ENCODE data around the gene TMEM117. TPM values are rescaled to one million over a fixed set of nuclear protein-coding genes. Genes with fewer than 3 reads are reported as not detected.

The TMEM117 gene
- total and polyA plus RNA-seq, 10 of the 15 experiments (the other 5 are each of a cell fraction or from before 2014, with no cell fraction given): 3.1 to 8.2 (median 6.1) TPM

DNA sequence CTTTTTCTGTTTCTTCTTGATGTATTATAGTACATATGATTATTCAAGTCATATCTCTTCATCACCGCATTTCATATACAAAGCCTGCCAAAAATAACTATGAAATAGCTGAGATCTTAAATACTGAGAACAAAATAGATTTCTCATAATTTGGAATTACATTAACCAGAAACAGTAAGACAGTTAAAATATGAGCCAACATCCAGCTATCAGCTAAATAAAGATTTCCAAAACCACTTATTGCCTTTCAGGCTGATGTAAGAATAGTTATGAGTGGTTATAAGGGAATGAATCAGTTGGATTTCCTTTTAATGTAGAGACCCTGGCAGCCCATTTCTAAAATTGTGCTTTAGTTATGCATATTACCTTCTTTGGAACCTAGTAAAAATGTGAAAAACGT lies 47.4 kb downstream of the TMEM117 start:
- H2AFZ ChIP-seq (ENCODE audit: control insufficient read depth, low read depth, low read length): no peak overlapping the region
- H3K79me2 ChIP-seq (ENCODE audit: control insufficient read depth, insufficient read depth, low read length): no peaks in the 10 kb centered on the region
- no peak overlapping the region for H3K27ac ChIP-seq (ENCODE audit: control insufficient read depth, insufficient read depth)
- TF ChIP-seq NR2F1 (conservative IDR thresholded peaks at IDR 0.05) (no peak), CHD2 (IDR thresholded peaks at IDR 0.05; ENCODE audit: borderline replicate concordance, low read depth, low read length) (no peak), FOS (IDR thresholded peaks at IDR 0.05; ENCODE audit: borderline replicate concordance, extremely low read depth, insufficient read length) (no peak), CTCF (IDR thresholded peaks at IDR 0.05 in 2 of 3, conservative IDR thresholded peaks at IDR 0.05 in 1 of 3; ENCODE audit: control insufficient read depth in 2 of 3, extremely low read depth in 1 of 3, insufficient read depth in 1 of 3, low read depth in 3 of 3, low read length in 3 of 3) (no peak), ZNF217 (IDR thresholded peaks at IDR 0.05) (no peak), PKNOX1 (IDR thresholded peaks at IDR 0.05) (no peak), ZZZ3 (IDR thresholded peaks at IDR 0.05; ENCODE audit: control insufficient read depth, insufficient read length, low read depth) (no peak)
- TF ChIP-seq, protein P1, sequence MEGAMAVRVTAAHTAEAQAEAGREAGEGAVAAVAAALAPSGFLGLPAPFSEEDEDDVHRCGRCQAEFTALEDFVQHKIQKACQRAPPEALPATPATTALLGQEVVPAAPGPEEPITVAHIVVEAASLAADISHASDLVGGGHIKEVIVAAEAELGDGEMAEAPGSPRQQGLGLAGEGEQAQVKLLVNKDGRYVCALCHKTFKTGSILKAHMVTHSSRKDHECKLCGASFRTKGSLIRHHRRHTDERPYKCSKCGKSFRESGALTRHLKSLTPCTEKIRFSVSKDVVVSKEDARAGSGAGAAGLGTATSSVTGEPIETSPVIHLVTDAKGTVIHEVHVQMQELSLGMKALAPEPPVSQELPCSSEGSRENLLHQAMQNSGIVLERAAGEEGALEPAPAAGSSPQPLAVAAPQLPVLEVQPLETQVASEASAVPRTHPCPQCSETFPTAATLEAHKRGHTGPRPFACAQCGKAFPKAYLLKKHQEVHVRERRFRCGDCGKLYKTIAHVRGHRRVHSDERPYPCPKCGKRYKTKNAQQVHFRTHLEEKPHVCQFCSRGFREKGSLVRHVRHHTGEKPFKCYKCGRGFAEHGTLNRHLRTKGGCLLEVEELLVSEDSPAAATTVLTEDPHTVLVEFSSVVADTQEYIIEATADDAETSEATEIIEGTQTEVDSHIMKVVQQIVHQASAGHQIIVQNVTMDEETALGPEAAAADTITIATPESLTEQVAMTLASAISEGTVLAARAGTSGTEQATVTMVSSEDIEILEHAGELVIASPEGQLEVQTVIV (IDR thresholded peaks at IDR 0.05; ENCODE audit: borderline replicate concordance, partially characterized antibody): no peak
- H3K9me3 ChIP-seq (replicated peaks; ENCODE audit: control insufficient read depth, insufficient read depth, low read length): no peaks in the 10 kb centered on the region
- 50% methylated on average over 2 of the region's 2 CpGs for WGBS (ENCODE audit: insufficient coverage, insufficient replicate concordance, low lambda C conversion rate, missing lambda C conversion rate)
- intact Hi-C loops (cut with micrococcal nuclease; ENCODE audit: unreplicated experiment): loop anchor here (2.0 kb wide), 1 partner anchor 77 kb away; the partner anchor contains the start of gene TWF1
- ChIA-PET SMC1A (ENCODE audit: uncharacterized antibody, unreplicated experiment) (interaction anchor here (0.7 to 4.5 kb wide), 18 partner anchors 9 to 534 kb away, joined by 3 to 39 read pairs (median 9); partner anchors contain the start of genes IRAK4, PUS7L and TWF1), RAD21 (ENCODE audit: unreplicated experiment) (interaction anchor here (1.0 to 3.7 kb wide), 10 partner anchors 32 to 439 kb away, joined by 3 to 43 read pairs (median 8); partner anchors contain the start of genes IRAK4, PUS7L and TWF1), CTCF (interaction anchor here (0.7 to 3.3 kb wide), 37 partner anchors 8 to 607 kb away, joined by 3 to 67 read pairs (median 5); partner anchors contain the start of genes IRAK4, PUS7L and TWF1), POLR2A (interaction anchor here (1.0 to 1.2 kb wide), 2 partner anchors 46 to 124 kb away, joined by 3 read pairs; partner anchors contain the start of gene IRAK4)
- ATAC-seq: no peak
- no peak overlapping the region for H3K4me2 ChIP-seq (ENCODE audit: control insufficient read depth, insufficient read depth)
- H3K4me3 ChIP-seq: no peak overlapping the region
- H3K27me3 ChIP-seq (replicated peaks in 1 of 2; ENCODE audit: control insufficient read depth in 2 of 2, insufficient read depth in 2 of 2, low read length in 1 of 2): no peaks in the 10 kb centered on the region
- no peaks in the 10 kb centered on the region for H3K4me1 ChIP-seq (ENCODE audit: control insufficient read depth, insufficient read depth, low read length)
- BruUV-seq (replicated peaks): no TSS peak
- no peaks in the 10 kb centered on the region for H4K20me1 ChIP-seq (ENCODE audit: control insufficient read depth, insufficient read depth)
- H3K9ac ChIP-seq (ENCODE audit: control insufficient read depth, insufficient read depth, low read length): no peak overlapping the region
- no peak for FAIRE-seq
- in situ Hi-C loops (cut with MboI): loop anchor here (5.0 kb wide), 2 partner anchors 106 to 436 kb away; no protein-coding TSS in a partner anchor
- no peak for DNase-seq (ENCODE audit: low read depth, low spot score)
- no peaks in the 10 kb centered on the region for H3K36me3 ChIP-seq (ENCODE audit: control insufficient read depth in 2 of 2, insufficient read depth in 2 of 2, low read length in 1 of 2)
